ENCODE measurements around the gene CPA4. TPM values are rescaled to one million over a fixed set of nuclear protein-coding genes. Genes with fewer than 3 reads are reported as not detected.

CPA4 gene
- total RNA-seq, 1 experiment from 2014 or later, result 3.1 TPM

DNA sequence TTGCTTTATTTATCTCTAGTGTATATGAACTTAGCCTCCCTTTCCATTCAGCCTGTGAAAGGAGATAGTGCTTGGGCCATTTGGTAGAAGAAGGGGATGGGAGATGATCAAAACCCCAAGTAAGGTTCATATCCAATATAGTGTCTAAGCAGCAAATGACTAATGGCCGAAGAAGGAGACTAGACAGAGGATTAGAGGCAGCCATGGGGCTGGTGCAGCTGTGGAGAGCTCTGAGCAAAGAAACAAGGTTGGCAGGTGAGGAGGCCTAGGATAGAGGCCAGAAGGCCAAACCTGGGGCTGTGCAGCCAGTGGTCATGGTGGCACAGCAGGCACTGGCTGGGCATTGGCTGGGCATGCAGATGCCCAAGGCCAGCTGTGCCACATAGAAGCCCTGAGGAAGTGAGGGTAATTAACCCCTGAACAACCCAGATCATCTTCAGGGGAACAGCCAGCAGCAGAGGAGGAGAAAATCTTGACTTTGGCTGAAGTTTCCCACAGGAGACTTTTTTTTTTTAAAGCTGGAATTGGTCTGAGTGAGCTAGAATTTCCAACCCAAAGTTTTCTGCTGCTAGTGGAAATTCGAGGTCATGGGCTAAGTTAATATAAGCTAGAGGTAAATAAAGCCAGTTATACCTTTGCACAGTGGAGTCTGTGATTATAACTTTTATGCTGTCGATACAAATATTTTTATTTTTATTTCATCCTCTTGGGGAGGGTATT, 77.0 kb downstream of the CPA4 start:
- Histone ChIP-seq H3K4me1 (ENCODE audit: control insufficient read depth, insufficient read depth, low read length) (peaks cover 20% of the 10 kb centered on the region), H3K9me3 (ENCODE audit: control insufficient read depth, insufficient read depth, low read depth, low read length) (no peaks in the 10 kb centered on the region), H3K36me3 (ENCODE audit: control insufficient read depth, insufficient read depth, low read length) (no peaks in the 10 kb centered on the region), H3K27ac (ENCODE audit: low read length) (no peak overlapping the region), H3K27me3 (ENCODE audit: control insufficient read depth, insufficient read depth, low read length) (no peaks in the 10 kb centered on the region), H3K4me3 (ENCODE audit: low read depth in 2 of 2, low read length in 2 of 2) (no peak overlapping the region)
- ChIA-PET CTCF (no interaction called here), POLR2A (no interaction called here)
- DNase-seq (ENCODE audit: low read depth, low spot score), result no peak
- in situ Hi-C loops (cut with HindIII; ENCODE audit: low pct_unique_long_range_greater_than_20kb, low sequenced_read_pairs) (no loop called here), intact Hi-C loops (cut with micrococcal nuclease; ENCODE audit: unreplicated experiment) (no loop called here)
- TF ChIP-seq POLR2AphosphoS5 (IDR thresholded peaks at IDR 0.05; ENCODE audit: low read depth, low read length) (no peak), TCF7L2 (IDR thresholded peaks at IDR 0.05; ENCODE audit: low read depth, low read length) (no peak), SIN3A (IDR thresholded peaks at IDR 0.05; ENCODE audit: borderline replicate concordance, insufficient read depth, low read depth, low read length) (no peak)
- TF ChIP-seq, protein P1, sequence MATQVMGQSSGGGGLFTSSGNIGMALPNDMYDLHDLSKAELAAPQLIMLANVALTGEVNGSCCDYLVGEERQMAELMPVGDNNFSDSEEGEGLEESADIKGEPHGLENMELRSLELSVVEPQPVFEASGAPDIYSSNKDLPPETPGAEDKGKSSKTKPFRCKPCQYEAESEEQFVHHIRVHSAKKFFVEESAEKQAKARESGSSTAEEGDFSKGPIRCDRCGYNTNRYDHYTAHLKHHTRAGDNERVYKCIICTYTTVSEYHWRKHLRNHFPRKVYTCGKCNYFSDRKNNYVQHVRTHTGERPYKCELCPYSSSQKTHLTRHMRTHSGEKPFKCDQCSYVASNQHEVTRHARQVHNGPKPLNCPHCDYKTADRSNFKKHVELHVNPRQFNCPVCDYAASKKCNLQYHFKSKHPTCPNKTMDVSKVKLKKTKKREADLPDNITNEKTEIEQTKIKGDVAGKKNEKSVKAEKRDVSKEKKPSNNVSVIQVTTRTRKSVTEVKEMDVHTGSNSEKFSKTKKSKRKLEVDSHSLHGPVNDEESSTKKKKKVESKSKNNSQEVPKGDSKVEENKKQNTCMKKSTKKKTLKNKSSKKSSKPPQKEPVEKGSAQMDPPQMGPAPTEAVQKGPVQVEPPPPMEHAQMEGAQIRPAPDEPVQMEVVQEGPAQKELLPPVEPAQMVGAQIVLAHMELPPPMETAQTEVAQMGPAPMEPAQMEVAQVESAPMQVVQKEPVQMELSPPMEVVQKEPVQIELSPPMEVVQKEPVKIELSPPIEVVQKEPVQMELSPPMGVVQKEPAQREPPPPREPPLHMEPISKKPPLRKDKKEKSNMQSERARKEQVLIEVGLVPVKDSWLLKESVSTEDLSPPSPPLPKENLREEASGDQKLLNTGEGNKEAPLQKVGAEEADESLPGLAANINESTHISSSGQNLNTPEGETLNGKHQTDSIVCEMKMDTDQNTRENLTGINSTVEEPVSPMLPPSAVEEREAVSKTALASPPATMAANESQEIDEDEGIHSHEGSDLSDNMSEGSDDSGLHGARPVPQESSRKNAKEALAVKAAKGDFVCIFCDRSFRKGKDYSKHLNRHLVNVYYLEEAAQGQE (IDR thresholded peaks at IDR 0.05; ENCODE audit: insufficient read depth in 1 of 2, low read depth in 2 of 2, low read length in 1 of 2), result no peak
- TF ChIP-seq, protein P2, sequence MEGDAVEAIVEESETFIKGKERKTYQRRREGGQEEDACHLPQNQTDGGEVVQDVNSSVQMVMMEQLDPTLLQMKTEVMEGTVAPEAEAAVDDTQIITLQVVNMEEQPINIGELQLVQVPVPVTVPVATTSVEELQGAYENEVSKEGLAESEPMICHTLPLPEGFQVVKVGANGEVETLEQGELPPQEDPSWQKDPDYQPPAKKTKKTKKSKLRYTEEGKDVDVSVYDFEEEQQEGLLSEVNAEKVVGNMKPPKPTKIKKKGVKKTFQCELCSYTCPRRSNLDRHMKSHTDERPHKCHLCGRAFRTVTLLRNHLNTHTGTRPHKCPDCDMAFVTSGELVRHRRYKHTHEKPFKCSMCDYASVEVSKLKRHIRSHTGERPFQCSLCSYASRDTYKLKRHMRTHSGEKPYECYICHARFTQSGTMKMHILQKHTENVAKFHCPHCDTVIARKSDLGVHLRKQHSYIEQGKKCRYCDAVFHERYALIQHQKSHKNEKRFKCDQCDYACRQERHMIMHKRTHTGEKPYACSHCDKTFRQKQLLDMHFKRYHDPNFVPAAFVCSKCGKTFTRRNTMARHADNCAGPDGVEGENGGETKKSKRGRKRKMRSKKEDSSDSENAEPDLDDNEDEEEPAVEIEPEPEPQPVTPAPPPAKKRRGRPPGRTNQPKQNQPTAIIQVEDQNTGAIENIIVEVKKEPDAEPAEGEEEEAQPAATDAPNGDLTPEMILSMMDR (IDR thresholded peaks at IDR 0.05), result no peak
- no peak for ATAC-seq
- no TSS peak for BruUV-seq (replicated peaks)

DNA sequence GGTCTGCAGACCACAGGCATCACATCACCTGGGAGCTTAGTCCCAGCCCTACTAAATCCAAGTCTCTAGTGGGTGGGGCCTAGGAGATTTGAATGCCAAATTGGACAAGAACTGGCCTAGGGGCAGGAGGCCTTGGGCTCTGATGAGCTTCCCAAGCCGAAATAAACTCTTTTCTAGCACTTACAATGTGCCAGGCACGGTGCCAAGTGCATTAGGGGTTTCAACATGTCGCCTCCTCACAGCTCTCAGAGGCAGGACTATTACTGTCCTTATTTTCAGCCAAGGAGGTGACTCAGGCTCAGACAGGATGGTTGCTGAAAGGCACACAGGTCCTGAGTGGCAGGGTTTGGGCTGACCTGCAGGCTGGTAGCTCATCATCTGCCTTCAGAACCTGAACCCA, 78.1 kb downstream of the CPA4 start:
- BruUV-seq (replicated peaks), result no TSS peak

More for the DNA sequence above, 78.1 kb downstream of the CPA4 start:
- TF ChIP-seq, protein P2 (IDR thresholded peaks at IDR 0.05), result no peak
- no peak for TF ChIP-seq TCF7L2 (IDR thresholded peaks at IDR 0.05; ENCODE audit: low read depth, low read length)
- no peak for TF ChIP-seq SIN3A (IDR thresholded peaks at IDR 0.05; ENCODE audit: borderline replicate concordance, insufficient read depth, low read depth, low read length)
- TF ChIP-seq, protein P1 (IDR thresholded peaks at IDR 0.05; ENCODE audit: insufficient read depth in 1 of 2, low read depth in 2 of 2, low read length in 1 of 2), result no peak
- Histone ChIP-seq H3K27me3 (ENCODE audit: control insufficient read depth, insufficient read depth, low read length) (no peaks in the 10 kb centered on the region), H3K27ac (ENCODE audit: low read length) (no peak overlapping the region), H3K4me1 (ENCODE audit: control insufficient read depth, insufficient read depth, low read length) (peaks cover 20% of the 10 kb centered on the region), H3K4me3 (ENCODE audit: low read depth in 2 of 2, low read length in 2 of 2) (no peak overlapping the region), H3K36me3 (ENCODE audit: control insufficient read depth, insufficient read depth, low read length) (no peaks in the 10 kb centered on the region), H3K9me3 (ENCODE audit: control insufficient read depth, insufficient read depth, low read depth, low read length) (no peaks in the 10 kb centered on the region)
- intact Hi-C loops (cut with micrococcal nuclease; ENCODE audit: unreplicated experiment), result no loop called here
- CTCF ChIA-PET, result no interaction called here
- in situ Hi-C loops (cut with HindIII; ENCODE audit: low pct_unique_long_range_greater_than_20kb, low sequenced_read_pairs), result no loop called here
- ATAC-seq, result no peak
- POLR2A ChIA-PET, result no interaction called here
- no peak for DNase-seq (ENCODE audit: low read depth, low spot score)
